GM19372 (cell line): ENCODE data around the gene CHRNE.
"Not testable (repeated sequence)": the region's sequence is repeated elsewhere in the genome, so short reads cannot be mapped to it uniquely, and the experiment has no call there.

ENCODE experiments used
- ATAC-seq: cut with Tn5 transposase; IDR thresholded peaks from one replicate; pipeline ENCODE4 v1.9.1; 2021; ENCODE audit warnings: mild to moderate bottlenecking, low read depth, moderate library complexity; ENCODE audit not compliant: unreplicated experiment

The CHRNE gene

DNA sequence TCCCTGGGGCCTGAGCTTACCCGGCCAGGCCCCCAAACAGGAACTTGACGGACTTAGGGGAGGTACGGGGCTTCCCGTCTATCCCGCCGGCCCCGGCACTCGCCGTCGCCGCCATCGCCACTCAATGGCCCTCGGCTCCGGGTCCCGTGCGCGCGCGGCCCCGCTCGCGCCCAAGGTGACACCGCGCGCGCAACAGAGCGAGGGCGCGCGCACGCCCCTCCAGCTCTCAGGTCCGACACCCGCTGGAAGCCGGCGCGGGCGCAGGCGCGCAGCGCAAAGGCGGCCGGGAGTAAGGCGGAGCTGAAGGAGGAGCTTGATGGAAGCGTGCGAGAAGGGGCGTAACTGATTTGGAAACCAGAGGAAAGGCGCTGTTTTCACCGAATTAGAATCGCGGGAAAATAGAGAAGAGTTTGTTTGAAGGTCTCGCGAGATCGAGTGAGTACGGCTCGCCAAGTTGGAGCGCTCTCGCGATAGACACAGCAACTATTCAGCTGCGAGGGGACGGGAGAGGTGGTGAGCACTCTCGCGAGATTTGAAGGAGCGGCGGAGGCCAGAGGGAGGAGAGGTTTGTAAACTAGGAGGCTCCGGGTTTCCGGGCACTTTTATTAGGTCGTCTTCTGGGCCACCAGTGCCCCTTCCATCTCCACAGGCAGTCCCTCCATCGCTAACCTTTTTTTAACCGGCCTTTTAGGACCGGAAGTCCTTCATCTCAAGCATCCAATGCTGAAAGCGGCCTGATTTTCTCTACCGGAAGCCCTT lies 37.1 kb upstream of the CHRNE start, which contains the start of the genes RNF167 and SLC25A11:
RNF167 (plus strand) TSS at position 473 of the 759 bp plus-strand sequence. CDS start 642 bp downstream, outside the sequence.
SLC25A11 (minus strand) TSS at position 251 of the 759 bp plus-strand sequence; CDS start at position 115, 136 bp downstream.
- peak; percentile 85 for ATAC-seq

DNA sequence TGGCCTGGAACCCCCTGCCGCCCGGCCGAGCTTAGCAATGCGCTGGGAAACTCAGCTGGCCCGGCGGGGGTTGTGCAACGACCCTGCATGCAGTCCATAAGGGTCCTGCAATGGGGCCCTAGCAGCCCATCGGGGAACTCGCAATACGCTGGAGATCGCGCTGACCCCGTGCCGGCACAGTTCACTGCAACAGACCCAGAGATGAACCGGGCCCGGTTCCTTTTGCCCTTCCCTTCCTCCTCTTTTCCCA lies 36.6 kb upstream of the CHRNE start:
- ATAC-seq, result peak; percentile 8

DNA sequence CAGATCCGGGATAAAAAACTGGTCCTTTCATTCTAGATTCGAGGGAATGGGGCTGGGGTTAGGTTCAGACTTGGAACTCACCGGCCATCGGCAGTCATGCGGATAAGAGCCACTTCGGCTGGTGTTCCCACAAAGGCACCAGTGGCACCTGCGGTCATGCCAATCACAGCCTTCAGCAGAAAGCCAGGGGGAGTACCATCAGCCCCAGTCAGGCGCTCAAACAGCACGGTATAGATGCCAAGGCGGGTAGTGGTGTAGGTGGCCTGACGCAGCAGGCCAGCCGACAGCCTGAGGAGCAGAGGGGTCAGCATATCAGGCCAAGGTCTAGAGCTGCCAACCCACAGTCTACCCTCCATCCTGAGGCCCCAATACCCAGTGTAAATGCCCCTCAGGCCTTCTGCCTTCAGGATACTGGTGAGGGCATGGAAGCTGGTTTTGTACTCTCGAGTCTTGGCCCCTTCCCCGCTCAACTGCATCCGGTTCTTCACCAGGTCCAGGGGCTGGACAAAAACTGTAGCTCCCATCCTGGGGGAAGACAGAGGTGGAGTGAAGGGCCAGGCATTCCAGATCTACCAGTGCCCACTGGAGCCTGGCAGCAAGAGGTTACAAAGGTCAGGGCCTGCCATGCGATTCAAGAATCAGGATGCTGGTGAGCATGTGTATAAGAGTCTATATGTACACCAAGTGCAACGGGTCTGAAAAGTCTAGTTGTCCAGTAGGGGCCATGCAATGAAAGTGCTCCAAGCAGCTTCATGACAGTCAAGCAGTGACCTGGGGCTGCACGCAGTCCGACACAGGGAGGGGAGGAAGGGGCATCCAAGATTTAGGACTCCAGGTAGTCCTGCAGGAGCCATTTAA lies 36.0 kb upstream of the CHRNE start:
- ATAC-seq, result no peak

DNA sequence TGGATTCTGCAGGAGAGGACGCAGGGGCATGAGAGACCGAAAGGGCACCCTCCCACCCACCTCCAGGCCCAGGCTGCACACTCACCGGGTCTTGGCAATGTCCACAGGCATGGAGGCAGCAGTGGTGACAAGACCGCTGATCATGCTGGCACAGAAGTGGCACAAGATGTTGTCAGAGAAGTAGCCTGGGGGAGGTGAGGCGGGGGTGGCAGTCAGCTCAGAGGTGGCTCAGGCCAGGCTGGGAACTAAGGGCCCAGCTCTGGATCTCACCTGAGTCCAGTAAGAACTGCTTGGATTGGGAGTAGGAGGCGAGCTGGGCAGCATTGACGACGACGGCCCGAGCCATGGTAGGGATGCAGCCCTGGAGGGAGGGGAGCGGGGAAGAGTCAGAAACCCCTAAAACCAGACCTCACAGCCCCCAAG lies 35.2 kb upstream of the CHRNE start:
- ATAC-seq, result no peak

DNA sequence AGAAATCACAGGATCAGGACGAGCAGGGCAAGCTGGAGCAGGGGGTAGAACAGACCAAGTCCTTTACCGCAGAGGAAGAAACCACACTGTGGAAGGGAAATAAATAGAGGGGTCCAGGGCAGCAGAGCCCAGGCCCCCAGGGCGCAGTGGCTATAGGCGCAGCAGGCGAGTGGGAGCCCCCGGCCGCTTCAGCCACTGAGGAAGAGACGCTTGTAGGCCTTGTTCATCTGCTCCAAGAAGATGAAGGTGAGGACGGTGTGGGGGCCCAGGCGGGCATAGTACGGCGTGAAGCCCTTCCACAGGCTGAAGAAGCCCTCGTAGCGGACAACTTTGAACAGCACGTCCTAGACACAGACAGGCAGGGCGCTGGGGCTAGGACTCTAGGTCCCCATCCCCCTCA lies 34.7 kb upstream of the CHRNE start:
- no peak for ATAC-seq

DNA sequence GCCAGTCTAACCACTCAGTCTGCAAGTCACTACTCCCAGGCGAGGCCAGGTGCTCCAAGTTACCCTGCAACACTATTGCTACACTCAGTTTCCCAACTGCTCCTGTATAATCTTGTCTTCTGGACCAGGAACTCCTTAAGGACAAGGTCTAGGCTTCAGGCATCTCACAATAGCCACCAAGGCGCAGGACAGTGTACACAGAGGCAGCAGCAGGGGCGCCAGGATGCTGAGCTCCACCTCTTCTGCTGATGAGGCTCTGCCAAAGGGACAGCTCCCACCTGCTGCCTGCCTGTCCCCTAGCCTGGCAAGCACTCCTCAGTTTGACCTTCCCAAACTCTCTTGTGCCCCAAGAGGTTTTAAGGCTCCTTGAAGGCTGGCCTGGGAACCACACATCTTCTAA lies 33.5 kb upstream of the CHRNE start:
- no peak for ATAC-seq

DNA sequence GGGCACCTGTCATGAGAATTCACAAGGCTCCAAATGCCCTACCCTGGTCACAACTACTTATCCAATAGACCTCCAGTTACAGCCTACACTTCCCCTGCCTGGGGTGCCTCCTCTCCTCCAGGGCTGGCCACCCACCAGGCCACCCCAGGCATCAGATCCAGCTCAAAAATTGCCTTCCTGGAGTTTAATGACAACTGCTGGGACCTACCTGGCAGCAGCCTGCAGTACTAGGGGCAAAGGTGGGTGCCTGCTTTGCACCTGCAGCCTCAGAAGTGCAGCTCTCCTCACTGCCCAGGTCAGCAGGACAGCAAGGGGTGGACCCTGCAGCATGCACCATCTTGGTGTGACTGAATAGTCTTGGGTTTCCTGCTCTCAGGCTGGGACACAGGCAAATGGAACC lies 32.8 kb upstream of the CHRNE start:
- ATAC-seq, result no peak

DNA sequence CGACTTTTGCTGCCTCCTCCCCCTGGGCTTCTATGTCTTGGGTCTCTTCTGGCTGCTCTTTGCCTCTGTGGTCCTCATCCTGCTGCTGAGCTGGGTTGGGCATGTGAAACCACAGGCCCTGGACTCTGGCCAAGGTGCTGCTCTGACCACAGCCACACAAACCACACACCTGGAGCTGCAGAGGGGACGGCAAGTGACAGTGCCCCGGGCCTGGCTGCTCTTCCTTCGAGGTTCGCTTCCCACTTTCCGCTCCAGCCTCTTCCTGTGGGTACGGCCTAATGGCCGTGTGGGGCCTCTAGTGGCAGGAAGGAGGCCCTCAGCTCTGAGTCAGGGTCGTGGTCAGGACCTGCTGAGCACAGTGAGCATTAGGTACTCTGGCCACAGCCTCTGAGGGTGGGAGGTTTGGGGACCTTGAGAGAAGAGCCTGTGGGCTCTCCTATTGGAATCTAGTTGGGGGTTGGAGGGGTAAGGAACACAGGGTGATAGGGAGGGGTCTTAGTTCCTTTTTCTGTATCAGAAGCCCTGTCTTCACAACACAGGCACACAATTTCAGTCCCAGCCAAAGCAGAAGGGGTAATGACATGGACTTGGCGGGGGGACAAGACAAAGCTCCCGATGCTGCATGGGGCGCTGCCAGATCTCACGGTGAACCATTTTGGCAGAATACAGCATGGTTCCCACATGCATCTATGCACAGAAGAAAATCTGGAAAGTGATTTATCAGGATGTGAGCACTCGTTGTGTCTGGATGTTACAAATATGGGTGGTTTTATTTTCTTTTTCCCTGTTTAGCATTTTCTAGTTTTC lies 31.5 kb upstream of the CHRNE start:
- no peak for ATAC-seq

DNA sequence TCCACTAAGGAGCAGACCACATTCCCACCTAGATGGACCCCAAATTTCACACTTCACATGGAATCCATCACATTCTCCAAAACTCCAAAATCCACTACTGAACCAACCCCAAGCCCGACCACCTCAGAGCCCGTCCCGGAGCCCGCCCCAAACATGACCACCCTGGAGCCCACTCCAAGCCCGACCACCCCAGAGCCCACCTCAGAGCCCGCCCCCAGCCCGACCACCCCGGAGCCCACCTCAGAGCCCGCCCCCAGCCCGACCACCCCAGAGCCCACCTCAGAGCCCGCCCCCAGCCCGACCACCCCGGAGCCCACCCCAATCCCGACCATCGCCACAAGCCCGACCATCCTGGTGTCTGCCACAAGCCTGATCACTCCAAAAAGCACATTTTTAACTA lies 30.7 kb upstream of the CHRNE start:
- no peak for ATAC-seq

DNA sequence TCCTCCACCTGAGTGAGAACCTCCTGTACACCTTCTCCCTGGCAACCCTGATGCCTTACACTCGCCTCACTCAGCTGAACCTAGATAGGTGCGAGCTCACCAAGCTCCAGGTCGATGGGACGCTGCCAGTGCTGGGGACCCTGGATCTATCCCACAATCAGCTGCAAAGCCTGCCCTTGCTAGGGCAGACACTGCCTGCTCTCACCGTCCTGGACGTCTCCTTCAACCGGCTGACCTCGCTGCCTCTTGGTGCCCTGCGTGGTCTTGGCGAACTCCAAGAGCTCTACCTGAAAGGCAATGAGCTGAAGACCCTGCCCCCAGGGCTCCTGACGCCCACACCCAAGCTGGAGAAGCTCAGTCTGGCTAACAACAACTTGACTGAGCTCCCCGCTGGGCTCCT lies 29.9 kb upstream of the CHRNE start:
- no peak for ATAC-seq

DNA sequence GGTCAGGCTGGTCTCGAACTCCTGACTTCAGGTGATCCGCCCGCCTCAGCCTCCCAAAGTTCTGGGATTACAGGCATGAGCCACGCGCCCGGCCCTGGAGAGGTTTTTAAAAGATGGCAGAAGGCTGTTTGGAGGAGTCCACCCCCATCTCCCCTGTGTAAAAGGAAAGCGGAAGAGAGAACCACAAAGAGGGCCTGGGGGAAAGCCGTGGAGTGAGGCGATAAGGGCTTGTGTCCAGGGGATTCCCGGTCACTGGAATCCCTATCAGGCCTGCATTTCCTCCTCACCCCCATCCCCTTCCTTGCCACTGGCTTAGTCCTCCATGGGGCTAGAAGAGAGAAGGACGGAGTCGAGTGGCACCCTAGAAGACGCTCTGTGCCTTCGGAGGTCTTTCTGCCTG lies 29.1 kb upstream of the CHRNE start, which contains the start of gene GP1BA:
GP1BA (plus strand) TSS at position 315 of the 400 bp plus-strand sequence. CDS start 328 bp downstream, outside the sequence.
- no peak for ATAC-seq

DNA sequence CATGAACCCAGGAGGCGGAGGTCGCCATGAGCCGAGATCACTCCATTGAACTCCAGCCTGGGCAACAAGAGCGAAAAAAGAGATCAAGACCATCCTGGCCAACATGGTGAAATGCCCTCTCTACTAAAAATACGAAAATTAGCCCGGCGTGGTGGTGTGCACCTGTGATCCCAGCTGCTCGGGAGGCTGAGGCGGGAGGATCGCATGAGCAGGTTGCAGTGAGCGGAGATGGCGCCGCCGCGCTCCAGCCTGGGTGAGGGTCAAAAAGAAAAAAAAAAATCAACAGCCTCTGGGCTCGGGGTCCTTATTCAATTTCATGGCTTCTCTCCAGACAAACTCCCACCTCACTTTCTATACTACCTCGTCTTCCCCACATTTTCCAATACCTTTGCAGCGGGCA lies 26.0 kb upstream of the CHRNE start:
- no peak for ATAC-seq

DNA sequence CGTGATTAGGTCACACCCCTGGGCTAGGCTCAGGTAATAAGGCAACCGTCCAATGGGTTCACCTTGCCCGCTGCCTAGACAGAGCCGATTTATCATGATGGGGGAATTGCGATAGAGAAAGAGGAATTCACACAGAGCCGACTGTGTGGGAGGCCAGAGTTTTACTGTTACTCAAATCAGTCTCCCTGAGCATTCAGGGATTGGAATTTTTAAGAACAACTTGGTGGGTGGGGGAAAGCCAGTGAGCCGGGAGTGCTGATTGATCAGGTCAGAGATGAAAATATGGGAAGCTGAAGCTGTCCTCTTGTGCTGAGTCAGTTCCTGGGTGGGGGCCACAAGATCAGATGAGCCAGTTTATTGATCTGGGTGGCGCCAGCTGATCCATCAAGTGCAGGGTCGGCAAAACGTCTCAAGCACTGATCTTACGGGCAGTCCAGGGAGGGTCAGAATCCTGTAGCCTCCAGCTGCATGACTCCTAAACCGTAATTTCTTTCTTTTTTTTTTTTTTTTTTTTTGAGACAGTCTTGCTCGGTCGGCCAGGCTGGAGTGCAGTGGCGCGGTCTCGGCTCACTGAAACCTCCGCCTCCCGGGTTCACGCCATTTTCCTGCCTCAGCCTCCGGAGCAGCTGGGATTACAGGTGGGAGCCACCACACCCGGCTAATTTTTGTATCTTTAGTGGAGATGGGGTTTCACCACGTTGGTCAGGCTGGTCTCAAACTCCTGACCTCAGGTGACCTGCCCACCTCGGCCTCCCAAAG lies 23.9 kb upstream of the CHRNE start:
- not testable (repeated sequence) for ATAC-seq

DNA sequence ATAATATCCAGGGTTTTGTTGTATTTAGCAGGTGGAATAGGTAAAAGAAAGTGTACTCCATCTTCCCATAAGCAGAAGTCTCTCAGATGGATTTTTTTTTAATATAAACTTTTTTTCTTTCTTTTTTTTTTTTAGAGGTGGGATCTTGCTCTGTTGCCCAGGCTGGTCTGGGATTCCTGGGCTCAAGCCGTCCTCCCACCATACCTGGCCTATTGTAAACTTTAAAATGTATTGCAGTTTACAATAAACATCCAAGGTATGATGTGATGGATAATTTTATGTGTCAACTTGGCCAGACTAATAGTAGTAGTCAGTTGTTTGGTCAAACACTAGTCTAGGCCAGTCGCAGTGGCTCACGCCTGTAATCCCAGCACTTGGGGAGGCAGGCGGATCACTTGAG lies 18.4 kb upstream of the CHRNE start:
- no peak for ATAC-seq

DNA sequence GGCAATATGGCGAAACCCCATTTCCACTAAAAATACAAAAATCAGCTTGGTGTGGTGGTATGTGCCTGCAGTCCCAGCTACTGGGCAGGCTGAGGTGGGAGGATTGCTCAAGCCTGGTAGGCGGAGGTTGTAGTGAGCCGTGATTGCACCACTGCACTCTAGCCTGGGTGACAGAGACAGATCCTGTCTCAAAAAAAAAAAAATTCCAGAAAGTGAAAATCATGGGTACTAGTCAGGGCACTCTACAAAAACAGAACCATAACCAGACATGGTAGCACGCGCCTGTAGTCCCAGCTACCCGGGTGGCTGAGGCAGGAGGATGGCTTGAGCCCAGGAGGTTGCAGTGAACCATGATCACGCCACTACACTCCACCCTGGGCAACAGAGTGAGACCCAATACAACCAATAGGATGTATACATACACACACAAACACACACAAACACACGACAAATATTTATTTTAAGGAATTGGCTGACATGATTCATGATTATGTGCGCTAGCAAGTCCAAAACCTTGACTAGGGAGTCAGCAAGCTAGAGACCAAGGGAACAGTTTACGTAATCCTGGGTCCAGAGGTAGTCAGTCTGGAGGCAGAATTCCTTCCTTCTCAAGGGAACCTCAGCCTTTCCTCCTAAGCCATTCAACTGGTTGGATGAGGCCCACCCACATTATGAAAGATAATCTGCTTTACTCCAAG lies 17.6 kb upstream of the CHRNE start:
- ATAC-seq, result no peak

DNA sequence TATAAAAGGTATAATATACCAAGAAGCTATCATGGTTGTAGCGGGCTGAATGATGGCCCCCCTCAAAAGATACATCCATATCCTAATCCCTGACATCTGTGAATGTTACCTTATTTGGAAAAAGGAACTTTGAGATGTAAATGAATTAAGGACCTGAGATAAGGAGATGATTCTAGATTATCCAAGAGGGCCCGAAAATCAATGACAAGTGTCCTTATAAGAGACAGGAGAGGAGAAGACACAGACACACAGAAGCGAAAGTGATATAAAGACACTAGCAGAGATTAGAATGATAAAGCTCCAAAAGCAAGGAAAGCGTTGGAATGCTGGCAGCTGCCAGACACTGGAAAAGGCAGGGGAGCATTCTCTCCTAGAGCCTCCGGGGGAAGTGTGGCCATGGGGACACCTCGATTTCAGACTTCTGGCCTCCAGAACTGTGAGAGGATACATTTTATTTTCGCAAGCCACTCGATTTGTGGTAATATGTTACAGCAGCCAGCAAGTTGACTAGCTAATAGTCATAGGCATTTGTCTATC lies 16.7 kb upstream of the CHRNE start:
- no peak for ATAC-seq

DNA sequence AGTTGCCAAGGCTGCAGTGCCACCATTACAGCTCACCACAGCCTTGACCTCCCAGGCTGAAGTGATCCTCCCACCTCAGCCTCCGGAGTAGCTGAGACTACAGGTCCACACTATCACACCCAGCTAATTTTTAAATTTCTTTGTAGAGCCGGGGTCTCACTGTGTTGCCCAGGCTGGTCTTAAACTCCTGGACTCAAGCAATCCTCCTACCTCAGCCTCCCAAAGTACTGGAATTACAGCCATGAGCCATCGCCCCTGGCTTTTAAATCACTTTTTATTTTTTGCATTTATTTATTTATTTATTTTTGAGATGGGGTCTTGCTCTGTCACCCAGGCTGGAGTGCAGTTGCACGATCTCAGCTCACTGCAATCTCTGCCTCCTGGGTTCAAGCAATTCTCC lies 11.7 kb upstream of the CHRNE start:
- not testable (repeated sequence) for ATAC-seq

DNA sequence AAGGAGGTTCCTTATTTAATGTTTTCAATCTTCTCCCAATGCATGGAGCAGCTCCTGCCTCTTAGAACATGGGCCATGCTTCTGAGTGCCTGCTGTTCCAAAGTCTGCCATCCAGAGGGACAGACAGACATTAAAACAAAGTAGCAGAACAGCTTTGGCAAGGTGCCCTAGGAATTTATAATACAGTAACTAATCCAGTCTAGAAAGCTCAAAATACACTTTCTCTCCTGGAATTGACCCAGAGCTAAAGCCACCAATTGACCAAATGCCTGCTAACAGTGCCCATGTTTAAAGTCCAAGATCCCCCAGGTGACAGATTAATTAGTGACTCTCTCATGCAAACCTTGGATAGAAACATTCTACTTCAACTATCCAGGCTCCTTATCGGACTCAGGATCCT lies 11.1 kb upstream of the CHRNE start:
- ATAC-seq, result no peak
